Measurements from ENCODE around the gene EGFLAM.

Gene EGFLAM

GRCh38 chr5:38466424-38467189, 208.2 kb downstream of the EGFLAM start:
- in situ Hi-C loops (cut with HindIII; ENCODE audit: low pct_ligation_motif_present, low sequenced_read_pairs), result no loop called here
- no peak for TF ChIP-seq CTCF (IDR thresholded peaks at IDR 0.05; ENCODE audit: low read depth, low read length, missing control alignments)
- Histone ChIP-seq H3K36me3 (replicated peaks) (no peaks in the 10 kb centered on the region), H3K27me3 (replicated peaks) (no peaks in the 10 kb centered on the region), H3K4me3 (ENCODE audit: low read depth, low read length) (no peak overlapping the region), H3K27ac (peak overlapping the region; percentile 60)
- peak; percentile 63 for DNase-seq

- Histone ChIP-seq H3K36me3 (replicated peaks) (no peaks in the 10 kb centered on the region), H3K27me3 (replicated peaks) (no peaks in the 10 kb centered on the region), H3K4me3 (ENCODE audit: low read depth, low read length) (peak overlapping the region; percentile 26), H3K27ac (peak overlapping the region; percentile 60)
- no peak for TF ChIP-seq CTCF (IDR thresholded peaks at IDR 0.05; ENCODE audit: low read depth, low read length, missing control alignments)
- in situ Hi-C loops (cut with HindIII; ENCODE audit: low pct_ligation_motif_present, low sequenced_read_pairs), result no loop called here
- DNase-seq, result no peak
These were observed 209.1 kb downstream of the EGFLAM start for GRCh38 chr5:38467353-38468040.

DNA sequence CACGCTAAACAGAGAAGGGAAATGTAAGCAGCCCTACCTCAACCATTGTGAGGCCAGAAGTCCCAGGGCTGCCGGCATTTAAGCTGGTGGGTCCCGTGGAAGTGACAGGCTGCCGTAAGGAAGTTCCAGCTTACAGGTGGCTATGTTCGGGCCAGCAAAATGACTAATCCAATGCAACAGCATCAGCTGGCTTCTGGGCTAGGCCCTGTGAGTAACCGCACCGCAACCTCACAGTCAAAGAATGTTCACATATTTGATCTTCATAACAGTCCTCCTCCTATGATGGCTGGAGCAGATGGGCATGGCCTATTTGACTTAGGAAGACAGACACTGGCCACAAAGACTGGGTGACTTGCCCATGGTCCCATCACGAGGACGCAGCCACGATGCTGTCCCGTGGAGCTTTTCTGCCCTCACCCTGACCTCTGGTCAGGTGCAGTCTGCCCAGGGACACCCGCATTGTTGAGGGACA, 209.9 kb downstream of the EGFLAM start:
- H3K27me3 ChIP-seq (replicated peaks), result no peaks in the 10 kb centered on the region
- DNase-seq, result peak; percentile 95
- peak overlapping the region; percentile 26 for H3K4me3 ChIP-seq (ENCODE audit: low read depth, low read length)
- no peak for TF ChIP-seq CTCF (IDR thresholded peaks at IDR 0.05; ENCODE audit: low read depth, low read length, missing control alignments)
- no peaks in the 10 kb centered on the region for H3K36me3 ChIP-seq (replicated peaks)
- peak overlapping the region; percentile 60 for H3K27ac ChIP-seq
- in situ Hi-C loops (cut with HindIII; ENCODE audit: low pct_ligation_motif_present, low sequenced_read_pairs), result no loop called here

DNA sequence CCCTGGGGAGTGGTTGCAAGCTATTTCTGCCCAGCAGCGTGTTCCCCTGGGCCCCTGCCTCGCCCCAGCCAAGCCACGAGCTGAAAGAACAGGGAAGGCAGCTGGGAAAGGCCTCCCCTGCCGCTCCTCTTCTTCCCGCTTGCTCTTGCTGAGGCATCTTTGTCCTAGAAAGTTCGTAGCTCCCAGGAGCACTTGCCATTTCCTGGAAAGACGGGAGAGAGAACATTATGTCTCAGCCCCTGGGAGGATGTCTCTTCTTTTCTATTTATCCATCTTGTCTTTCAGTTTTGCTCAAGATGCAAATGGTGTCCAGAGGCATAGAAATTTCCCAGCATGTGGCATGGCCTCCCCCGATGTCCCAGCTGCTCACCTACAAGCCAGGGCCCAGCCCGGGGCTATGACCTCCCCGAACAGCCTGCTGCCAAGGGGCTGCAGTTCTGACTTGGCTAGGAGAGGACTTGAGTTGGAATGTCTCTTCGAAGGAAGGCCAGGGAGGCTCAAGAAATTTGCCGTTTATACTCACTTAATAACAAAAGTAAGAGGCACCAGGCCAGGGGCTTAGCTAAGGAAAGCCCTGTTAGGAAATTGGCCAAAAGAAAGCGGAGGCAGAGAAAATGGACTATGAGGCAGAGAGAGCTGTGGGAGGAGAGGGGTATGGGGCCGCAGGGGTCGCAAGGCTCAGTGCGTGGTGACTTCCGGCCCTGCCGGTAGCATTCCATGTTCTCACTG, 210.8 kb downstream of the EGFLAM start:
- no peak overlapping the region for H3K4me3 ChIP-seq (ENCODE audit: low read depth, low read length)
- no peak for DNase-seq
- no peaks in the 10 kb centered on the region for H3K27me3 ChIP-seq (replicated peaks)
- no peak for TF ChIP-seq CTCF (IDR thresholded peaks at IDR 0.05; ENCODE audit: low read depth, low read length, missing control alignments)
- H3K27ac ChIP-seq, result peak overlapping the region; percentile 60
- H3K36me3 ChIP-seq (replicated peaks), result no peaks in the 10 kb centered on the region
- in situ Hi-C loops (cut with HindIII; ENCODE audit: low pct_ligation_motif_present, low sequenced_read_pairs), result no loop called here

DNA sequence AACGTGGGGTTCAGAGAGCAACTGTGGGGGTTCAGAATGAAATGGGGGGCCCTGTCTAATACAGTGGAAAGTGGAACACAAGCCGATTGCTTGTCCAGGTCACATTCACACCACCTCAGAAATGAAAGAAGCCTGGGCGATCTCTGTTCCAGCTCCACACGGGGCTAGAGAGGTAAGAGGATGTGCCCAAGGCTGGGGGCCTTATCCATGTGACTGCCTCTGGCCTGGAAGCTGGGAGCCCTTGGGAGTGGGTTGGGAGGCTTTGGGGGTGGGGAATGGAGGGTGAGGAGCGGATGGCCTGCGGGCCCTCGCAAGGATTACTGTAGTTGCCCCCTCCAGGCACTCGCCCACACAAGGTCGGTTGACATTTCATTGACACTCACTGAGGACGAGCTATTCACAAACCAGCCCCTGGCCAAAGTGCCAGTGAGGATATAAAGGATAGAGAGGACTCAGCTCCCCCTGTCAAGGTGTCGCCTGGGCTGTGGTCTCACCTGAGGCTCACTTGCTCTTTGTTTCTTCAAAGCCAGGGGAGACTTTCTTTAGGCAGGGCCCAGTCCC, 211.4 kb downstream of the EGFLAM start:
- TF ChIP-seq CTCF (IDR thresholded peaks at IDR 0.05; ENCODE audit: low read depth, low read length, missing control alignments), result no peak
- Histone ChIP-seq H3K4me3 (ENCODE audit: low read depth, low read length) (no peak overlapping the region), H3K27me3 (replicated peaks) (no peaks in the 10 kb centered on the region), H3K36me3 (replicated peaks) (no peaks in the 10 kb centered on the region), H3K27ac (no peak overlapping the region)
- DNase-seq, result no peak
- in situ Hi-C loops (cut with HindIII; ENCODE audit: low pct_ligation_motif_present, low sequenced_read_pairs), result no loop called here

All from brain microvascular endothelial cell (primary cell).